Stomach (tissue), 4 donors: ENCODE data around the gene ZBTB46.

Source experiments
- POLR2A ChIP-seq, 4 donors: fragments of 450-650 bp; IDR thresholded peaks; one replicate each; pipeline ENCODE4 v1.6.1; 2016; ENCODE audit warnings: antibody characterized with exemption in 4 of 4, control low read depth in 2 of 4, mild to moderate bottlenecking in 1 of 4, moderate library complexity in 1 of 4
- POLR2AphosphoS5 ChIP-seq, 3 donors: sonication (generic); formaldehyde crosslinking; IDR thresholded peaks; one replicate each; pipeline ENCODE4 v1.6.1; 2016; ENCODE audit warnings: antibody characterized with exemption in 3 of 3

DNA sequence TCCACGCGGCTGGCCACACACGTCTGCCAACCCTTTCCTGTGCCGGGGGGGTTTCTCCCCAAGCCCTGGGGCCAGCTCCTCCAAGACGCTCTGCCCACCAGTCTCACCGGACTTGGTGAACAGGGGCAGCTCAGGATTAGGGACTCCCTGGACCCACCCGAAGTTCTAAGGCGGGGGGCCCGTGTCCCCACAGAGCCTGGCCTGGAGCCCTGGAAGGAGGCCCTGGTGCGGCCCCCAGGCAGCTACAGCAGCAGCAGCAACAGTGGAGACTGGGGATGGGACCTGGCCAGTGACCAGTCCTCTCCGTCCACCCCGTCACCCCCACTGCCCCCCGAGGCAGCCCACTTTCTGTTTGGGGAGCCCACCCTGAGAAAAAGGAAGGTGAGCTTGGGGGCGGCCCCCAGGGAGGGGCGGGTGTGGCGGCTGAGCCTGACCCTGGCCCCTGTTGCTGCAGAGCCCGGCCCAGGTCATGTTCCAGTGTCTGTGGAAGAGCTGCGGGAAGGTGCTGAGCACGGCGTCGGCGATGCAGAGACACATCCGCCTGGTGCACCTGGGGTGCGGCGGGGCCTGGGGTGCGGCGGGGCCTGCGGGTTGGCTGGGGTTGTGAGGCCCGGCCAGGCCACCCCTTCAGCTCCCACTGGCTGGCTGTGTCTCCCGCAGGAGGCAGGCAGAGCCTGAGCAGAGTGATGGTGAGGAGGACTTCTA is 89.2 kb downstream of the ZBTB46 start:
- no peak for TF ChIP-seq POLR2AphosphoS5 (IDR thresholded peaks at IDR 0.05)
- no peak for TF ChIP-seq POLR2A (IDR thresholded peaks at IDR 0.05)
